Testis (tissue), 3 donors: Measurements from ENCODE around the gene SMG5. TPM values are rescaled to one million over a fixed set of nuclear protein-coding genes. Genes with fewer than 3 reads are reported as not detected.
A peak's percentile ranks its signal among the peaks of the same experiment; 100 is the strongest.

Experiments used
- DNase-seq: peaks from one replicate; pipeline ENCODE4 v3.0.0-alpha.2; 2019
- H3K27ac ChIP-seq, 2 donors: fragments of 200-600 bp; sonication (generic); one replicate each; pipeline ENCODE4 v1.5.1; 2019
- H3K27me3 ChIP-seq: fragments of 200-600 bp; sonication (generic); one replicate; pipeline ENCODE4 v1.5.1; 2019
- H3K36me3 ChIP-seq: fragments of 200-600 bp; sonication (generic); one replicate; pipeline ENCODE4 v1.5.1; 2017; ENCODE audit warnings: low read depth; ENCODE audit errors: missing control alignments
- H3K4me1 ChIP-seq: fragments of 200-600 bp; sonication (generic); one replicate; pipeline ENCODE4 v1.5.1; 2019
- H3K4me3 ChIP-seq, 2 donors: fragments of 200-600 bp; sonication (generic); one replicate each; pipeline ENCODE4 v1.5.1; 2017 to 2019
- H3K9me3 ChIP-seq: fragments of 200-600 bp; sonication (generic); one replicate; pipeline ENCODE4 v1.5.1; 2017
- CTCF ChIP-seq, 3 experiments: fragments of 450-650 bp in 2 of 3; fragments of 200-600 bp in 1 of 3; sonication (generic) in 1 of 3; IDR thresholded peaks; one replicate each; pipeline ENCODE4 v1.5.1; 2016 to 2019; ENCODE audit warnings: antibody characterized with exemption in 3 of 3, mild to moderate bottlenecking in 2 of 3, moderate library complexity in 1 of 3
- POLR2A ChIP-seq: fragments of 450-650 bp; IDR thresholded peaks from one replicate; pipeline ENCODE4 v1.6.1; 2017; ENCODE audit warnings: antibody characterized with exemption, mild to moderate bottlenecking, moderate library complexity
- WGBS, 2 donors: methylation state at CpG; one replicate each; pipeline ENCODE4 v1.1.5; 2018; 5-methylcytosine and 5-hydroxymethylcytosine counted together
- intact Hi-C: fragments of 100-400 bp; cut with DNase I; formaldehyde crosslinking; loops from one replicate; pipeline ENCODE4 v1.15.1; 2023; ENCODE audit warnings: low total_unique reads
- polyA plus RNA-seq: library from polyadenylated mRNA; stranded (reverse); fragments of 350-450 nt; fragmentation: Illumina TruSeq; extraction: RNeasy Lipid Tissue Mini Kit (QIAGEN cat#74804); gene quantifications from one replicate; pipeline ENCODE4 v1.2.3, GENCODE V29; 2014; ENCODE audit warnings: low read depth, low replicate concordance; ENCODE audit not compliant: insufficient read depth
- total RNA-seq, 2 donors: library from RNA; depleted of rRNA; stranded (reverse); fragments of >200 nt; gene quantifications; one replicate each; pipeline ENCODE4 v1.2.3, GENCODE V29; 2016

SMG5 gene
- total and polyA plus RNA-seq, 3 donors from 2014 or later, result 74.5 to 100 (median 82.5) TPM

- peak; percentile 91 for DNase-seq
- intact Hi-C loops, result no loop called here
- peak overlapping the region; percentile 44 to 52 for H3K4me3 ChIP-seq
- 11% methylated on average over 21 to 37 of the region's 37 CpGs for WGBS, 2 donors
- no peaks in the 10 kb centered on the region for H3K36me3 ChIP-seq
- H3K27ac ChIP-seq, result peak overlapping the region; percentile 16 to 75
- no peaks in the 10 kb centered on the region for H3K9me3 ChIP-seq
- H3K4me1 ChIP-seq, result peaks cover 4% of the 10 kb centered on the region
- no peaks in the 10 kb centered on the region for H3K27me3 ChIP-seq
- TF ChIP-seq CTCF (IDR thresholded peaks at IDR 0.05), result no peak
- TF ChIP-seq POLR2A, result no peak
Measured at GRCh38 chr1:156291226-156292061, 8.8 kb upstream of the SMG5 start.

- TF ChIP-seq POLR2A (no peak), CTCF (IDR thresholded peaks at IDR 0.05) (no peak)
- intact Hi-C loops, result no loop called here
- no peak overlapping the region for H3K4me3 ChIP-seq
Measured at GRCh38 chr1:156289857-156290256, 7.2 kb upstream of the SMG5 start.

DNA sequence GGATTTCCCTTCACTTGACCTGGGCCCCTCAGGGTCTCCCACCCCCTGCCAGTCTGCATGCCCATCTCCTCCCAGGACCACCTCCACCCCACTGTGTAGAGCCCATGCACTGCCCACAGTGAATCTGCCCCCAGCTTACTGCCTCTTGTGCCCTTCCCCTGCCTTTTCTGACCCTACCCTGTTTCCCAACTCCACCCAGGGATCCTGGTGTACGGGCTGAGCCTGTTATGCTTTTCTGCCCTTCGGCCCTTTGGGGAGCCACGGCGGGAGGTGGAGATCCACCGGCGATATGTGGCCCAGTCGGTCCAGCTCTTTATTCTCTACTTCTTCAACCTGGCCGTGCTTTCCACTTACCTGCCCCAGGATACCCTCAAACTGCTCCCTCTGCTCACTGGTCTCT, 3.4 kb upstream of the SMG5 start:
- no peak overlapping the region for H3K27ac ChIP-seq
- H3K4me3 ChIP-seq, result no peak overlapping the region
- H3K27me3 ChIP-seq, result no peaks in the 10 kb centered on the region
- no peaks in the 10 kb centered on the region for H3K9me3 ChIP-seq
- 94 to 96% methylated on average over 8 of the region's 8 CpGs for WGBS, 2 donors
- DNase-seq, result no peak
- TF ChIP-seq POLR2A, result no peak
- TF ChIP-seq CTCF (IDR thresholded peaks at IDR 0.05), result no peak
- H3K4me1 ChIP-seq, result peaks cover 18% of the 10 kb centered on the region
- H3K36me3 ChIP-seq, result no peaks in the 10 kb centered on the region
- intact Hi-C loops, result no loop called here

More at GRCh38 chr1:156289857-156290256, 7.2 kb upstream of the SMG5 start:
- Histone ChIP-seq H3K27ac (no peak overlapping the region), H3K27me3 (no peaks in the 10 kb centered on the region), H3K9me3 (no peaks in the 10 kb centered on the region), H3K4me1 (peaks cover 4% of the 10 kb centered on the region), H3K36me3 (no peaks in the 10 kb centered on the region)
- no peak for DNase-seq

DNA sequence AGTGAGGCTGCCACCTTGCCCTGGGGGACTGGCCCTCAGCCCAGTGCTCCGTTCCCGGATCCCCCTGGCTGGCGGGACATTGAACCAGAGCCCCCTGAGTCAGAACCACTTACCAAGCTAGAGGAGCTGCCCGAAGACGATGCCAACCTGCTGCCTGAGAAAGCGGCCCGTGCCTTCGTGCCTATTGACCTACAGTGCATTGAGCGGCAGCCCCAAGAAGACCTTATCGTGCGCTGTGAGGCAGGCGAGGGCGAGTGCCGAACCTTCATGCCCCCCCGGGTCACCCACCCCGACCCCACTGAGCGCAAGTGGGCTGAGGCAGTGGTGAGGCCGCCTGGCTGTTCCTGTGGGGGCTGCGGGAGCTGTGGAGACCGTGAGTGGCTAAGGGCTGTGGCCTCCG, 2.8 kb upstream of the SMG5 start:
- DNase-seq, result no peak
- intact Hi-C loops, result no loop called here
- no peak for TF ChIP-seq POLR2A
- TF ChIP-seq CTCF (IDR thresholded peaks at IDR 0.05), result no peak
- H3K9me3 ChIP-seq, result no peaks in the 10 kb centered on the region
- no peaks in the 10 kb centered on the region for H3K36me3 ChIP-seq
- no peaks in the 10 kb centered on the region for H3K27me3 ChIP-seq
- no peak overlapping the region for H3K4me3 ChIP-seq
- no peak overlapping the region for H3K27ac ChIP-seq
- H3K4me1 ChIP-seq, result peaks cover 20% of the 10 kb centered on the region
- 70 to 92% methylated on average over 5 to 21 of the region's 21 CpGs for WGBS, 2 donors

DNA sequence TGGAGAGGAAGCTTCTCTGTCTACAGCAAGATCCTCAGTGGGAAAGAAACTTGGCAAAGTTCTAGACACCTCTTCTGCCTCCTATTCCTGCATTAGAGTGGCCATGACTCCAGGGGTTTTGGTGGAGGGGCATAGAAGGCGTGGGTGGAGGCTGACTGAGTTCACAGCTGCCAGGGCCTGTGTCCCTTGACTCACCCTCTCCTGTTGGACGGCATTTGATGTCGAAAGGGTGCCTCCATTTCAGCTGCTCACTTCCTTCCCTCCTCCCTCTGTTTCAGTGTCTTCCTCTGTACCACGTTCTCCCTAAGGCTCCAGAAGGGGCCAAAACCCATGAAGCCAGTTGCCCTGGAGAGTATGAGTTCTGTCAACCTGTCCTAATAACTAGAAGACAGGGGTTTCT, 2.1 kb upstream of the SMG5 start:
- H3K27ac ChIP-seq, result no peak overlapping the region
- intact Hi-C loops, result no loop called here
- TF ChIP-seq CTCF (IDR thresholded peaks at IDR 0.05) (no peak), POLR2A (no peak)
- H3K27me3 ChIP-seq, result no peaks in the 10 kb centered on the region
- no peak for DNase-seq
- H3K9me3 ChIP-seq, result no peaks in the 10 kb centered on the region
- H3K36me3 ChIP-seq, result no peaks in the 10 kb centered on the region
- H3K4me1 ChIP-seq, result peaks cover 20% of the 10 kb centered on the region
- WGBS, 2 donors, result 85% methylated on average over 4 of the region's 4 CpGs
- no peak overlapping the region for H3K4me3 ChIP-seq
